ENCODE measurements around the gene CLIP1. TPM values are rescaled to one million over a fixed set of nuclear protein-coding genes. Genes with fewer than 3 reads are reported as not detected.

Gene CLIP1
- total RNA-seq, 1 experiment from 2014 or later: 70.3 TPM

- in situ Hi-C loops (cut with HindIII; ENCODE audit: low pct_unique_long_range_greater_than_20kb, low sequenced_read_pairs): no loop called here
- no peak for DNase-seq (ENCODE audit: low read depth, low spot score)
Measured at GRCh38 chr12:122250047-122250446, 172.4 kb downstream of the CLIP1 start.

- in situ Hi-C loops (cut with HindIII; ENCODE audit: low pct_unique_long_range_greater_than_20kb, low sequenced_read_pairs): no loop called here
Measured at GRCh38 chr12:122245553-122245952, 176.9 kb downstream of the CLIP1 start.

GRCh38 chr12:122244565-122245371 is 177.7 kb downstream of the CLIP1 start:
- no peak for DNase-seq (ENCODE audit: low read depth, low spot score)
- in situ Hi-C loops (cut with HindIII; ENCODE audit: low pct_unique_long_range_greater_than_20kb, low sequenced_read_pairs): no loop called here

More at GRCh38 chr12:122245553-122245952, 176.9 kb downstream of the CLIP1 start:
- DNase-seq (ENCODE audit: low read depth, low spot score): no peak

- no peak for DNase-seq (ENCODE audit: low read depth, low spot score)
- in situ Hi-C loops (cut with HindIII; ENCODE audit: low pct_unique_long_range_greater_than_20kb, low sequenced_read_pairs): no loop called here
Measured at GRCh38 chr12:122243965-122244364, 178.5 kb downstream of the CLIP1 start.

GRCh38 chr12:122238861-122239260 is 183.6 kb downstream of the CLIP1 start:
- in situ Hi-C loops (cut with HindIII; ENCODE audit: low pct_unique_long_range_greater_than_20kb, low sequenced_read_pairs): no loop called here

GRCh38 chr12:122235741-122236140 is 186.7 kb downstream of the CLIP1 start:
- in situ Hi-C loops (cut with HindIII; ENCODE audit: low pct_unique_long_range_greater_than_20kb, low sequenced_read_pairs): no loop called here
- DNase-seq (ENCODE audit: low read depth, low spot score): no peak

More at GRCh38 chr12:122238861-122239260, 183.6 kb downstream of the CLIP1 start:
- DNase-seq (ENCODE audit: low read depth, low spot score): no peak

- no peak for DNase-seq (ENCODE audit: low read depth, low spot score)
- in situ Hi-C loops (cut with HindIII; ENCODE audit: low pct_unique_long_range_greater_than_20kb, low sequenced_read_pairs): no loop called here
Measured at GRCh38 chr12:122232691-122233090, 189.8 kb downstream of the CLIP1 start.

- no peak for DNase-seq (ENCODE audit: low read depth, low spot score)
- in situ Hi-C loops (cut with HindIII; ENCODE audit: low pct_unique_long_range_greater_than_20kb, low sequenced_read_pairs): no loop called here
Measured at GRCh38 chr12:122230798-122231197, 191.7 kb downstream of the CLIP1 start.

GRCh38 chr12:122228092-122228491 is 194.4 kb downstream of the CLIP1 start:
- no peak for DNase-seq (ENCODE audit: low read depth, low spot score)
- in situ Hi-C loops (cut with HindIII; ENCODE audit: low pct_unique_long_range_greater_than_20kb, low sequenced_read_pairs): no loop called here

- DNase-seq (ENCODE audit: low read depth, low spot score): no peak
- in situ Hi-C loops (cut with HindIII; ENCODE audit: low pct_unique_long_range_greater_than_20kb, low sequenced_read_pairs): no loop called here
Measured at GRCh38 chr12:122227341-122227740, 195.1 kb downstream of the CLIP1 start.

GRCh38 chr12:122226366-122227125 is 195.9 kb downstream of the CLIP1 start:
- in situ Hi-C loops (cut with HindIII; ENCODE audit: low pct_unique_long_range_greater_than_20kb, low sequenced_read_pairs): no loop called here
- no peak for DNase-seq (ENCODE audit: low read depth, low spot score)

GRCh38 chr12:122225683-122226365 is 196.6 kb downstream of the CLIP1 start, which contains the start of gene DIABLO:
DIABLO (minus strand) TSS chr12:122226052; CDS start chr12:122226014, 38 bp downstream.
- in situ Hi-C loops (cut with HindIII; ENCODE audit: low pct_unique_long_range_greater_than_20kb, low sequenced_read_pairs): no loop called here
- peak; percentile 99 for DNase-seq (ENCODE audit: low read depth, low spot score)

Other genes starting within 250 kb of the CLIP1 start
- not detected in 2 replicates for gene IL31, start 248.4 kb downstream of the CLIP1 start, total RNA-seq (2014; rRNA removed; shearing (Covaris generic))
- not detected in 2 replicates for gene LRRC43, start 239.5 kb downstream of the CLIP1 start, total RNA-seq (2014; rRNA removed; shearing (Covaris generic))
- 0.05 and 0.21 TPM in 2 replicates for gene B3GNT4, start 219.0 kb downstream of the CLIP1 start, total RNA-seq (2014; rRNA removed; shearing (Covaris generic))
- 72.1 and 85.1 TPM in 2 replicates for gene DIABLO, start 196.6 kb downstream of the CLIP1 start, total RNA-seq (2014; rRNA removed; shearing (Covaris generic))
- 27.5 and 36.5 TPM in 2 replicates for gene VPS33A, start 156.2 kb downstream of the CLIP1 start, total RNA-seq (2014; rRNA removed; shearing (Covaris generic))
- gene ZCCHC8, start 78.3 kb upstream of the CLIP1 start, total RNA-seq (2014; rRNA removed; shearing (Covaris generic)): 23.8 and 25.4 TPM in 2 replicates
- gene RSRC2, start 104.3 kb upstream of the CLIP1 start, total RNA-seq (2014; rRNA removed; shearing (Covaris generic)): 41.1 and 43.5 TPM in 2 replicates
- 38.7 and 64.0 TPM in 2 replicates for gene KNTC1, start 104.6 kb upstream of the CLIP1 start, total RNA-seq (2014; rRNA removed; shearing (Covaris generic))